Measurements from ENCODE around the gene TBC1D14.

The TBC1D14 gene

GRCh38 chr4:6983544-6984142 lies 74.0 kb downstream of the TBC1D14 start:
- no peak for DNase-seq

DNA sequence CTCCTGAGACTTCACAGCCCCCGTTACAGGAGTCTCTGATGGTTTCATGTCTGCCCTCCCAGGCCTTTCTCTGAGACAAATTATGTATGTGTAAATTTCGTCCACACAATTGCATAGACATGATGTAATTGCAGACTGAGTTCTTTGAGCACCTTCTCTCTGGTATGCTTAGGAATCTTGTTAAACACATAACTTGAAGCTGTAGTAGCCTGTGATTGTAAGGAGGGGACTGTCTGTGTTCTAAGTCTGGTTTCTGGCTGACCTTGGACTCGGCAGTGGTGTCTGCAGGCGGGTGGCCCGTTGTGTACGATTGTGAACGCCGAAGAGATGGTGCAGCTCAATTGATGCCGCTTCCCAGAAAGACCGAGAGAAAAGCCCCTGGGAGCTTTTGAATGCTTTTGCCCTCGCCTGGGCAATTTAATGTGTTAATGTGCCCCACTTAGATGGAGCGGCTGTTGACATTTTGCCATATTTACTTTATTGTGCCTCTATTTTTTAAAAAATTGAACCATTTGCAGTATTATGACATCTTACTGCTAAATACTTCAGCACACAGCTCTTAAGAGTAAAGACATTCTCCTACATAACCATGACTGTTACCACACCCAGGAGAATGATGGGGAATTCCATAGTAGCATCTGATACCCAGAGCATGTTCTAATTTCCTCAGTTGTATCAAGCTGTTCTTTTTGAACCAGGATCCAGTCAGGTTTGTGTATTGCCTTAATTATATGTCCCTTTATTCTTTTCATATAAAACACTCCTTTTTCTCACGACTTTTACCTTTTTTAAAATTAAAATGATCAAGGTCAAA lies 75.2 kb downstream of the TBC1D14 start:
- DNase-seq: no peak

- no peak for DNase-seq
Measured at GRCh38 chr4:6986072-6986780, 76.6 kb downstream of the TBC1D14 start.

- DNase-seq: peak; percentile 84 to 93 (median 86)
Measured at GRCh38 chr4:6986781-6987587, 77.4 kb downstream of the TBC1D14 start.

GRCh38 chr4:6987588-6987961 lies 77.9 kb downstream of the TBC1D14 start:
- no peak for DNase-seq

- DNase-seq: no peak
Measured at GRCh38 chr4:6988016-6988715, 78.5 kb downstream of the TBC1D14 start.

DNA sequence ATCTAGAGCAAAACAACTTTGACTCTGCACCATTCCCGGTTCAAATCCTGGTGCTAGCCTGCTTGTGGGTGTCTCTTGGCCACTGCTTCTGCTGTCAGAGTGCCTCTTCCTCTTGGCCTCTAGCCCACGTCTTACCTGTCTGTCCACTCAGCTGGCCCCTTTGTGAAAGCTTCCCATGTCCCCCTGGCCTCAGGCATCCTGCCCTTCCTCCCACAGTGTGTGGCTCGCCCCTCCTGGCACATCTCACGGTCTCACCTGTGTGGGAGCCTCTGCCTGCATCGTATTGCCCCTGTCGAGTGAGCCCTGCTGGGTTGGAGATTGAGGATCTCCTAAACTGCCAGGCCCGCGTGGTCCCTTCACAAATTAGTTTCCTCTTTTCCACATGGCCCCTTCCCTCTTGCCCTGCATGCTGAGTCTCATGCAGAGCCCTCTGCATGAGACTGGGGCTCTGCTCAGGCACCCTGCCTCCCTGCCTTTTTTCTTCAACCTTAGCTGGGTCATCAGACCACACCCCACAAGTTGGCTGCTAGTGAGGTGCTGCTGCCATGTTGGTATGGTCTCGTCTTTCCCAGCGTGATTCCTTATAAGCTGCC lies 79.8 kb downstream of the TBC1D14 start:
- DNase-seq: no peak

DNA sequence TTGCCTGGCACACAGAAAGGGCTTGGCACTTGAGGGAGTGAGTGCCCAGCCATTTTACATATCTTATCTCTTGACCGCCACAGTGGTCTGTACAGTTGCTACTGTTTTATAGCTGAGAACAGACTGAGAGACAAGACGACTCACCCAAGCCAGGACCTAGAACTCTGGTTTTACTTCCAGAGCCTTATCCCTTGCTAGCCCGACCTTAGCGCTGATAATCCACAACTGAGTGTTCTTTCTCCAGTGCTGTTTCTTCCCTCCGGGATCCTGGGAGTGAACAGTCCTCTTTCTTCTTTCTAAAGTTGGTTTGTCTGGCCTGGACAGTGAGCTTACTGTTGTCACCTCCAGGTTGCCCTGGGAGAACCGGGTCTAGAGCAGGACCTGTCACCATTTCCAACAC lies 81.0 kb downstream of the TBC1D14 start:
- DNase-seq: no peak

- DNase-seq: no peak
Measured at GRCh38 chr4:6991249-6991648, 81.6 kb downstream of the TBC1D14 start.

GRCh38 chr4:6991771-6992557 lies 82.3 kb downstream of the TBC1D14 start:
- DNase-seq: no peak

- no peak for DNase-seq
Measured at GRCh38 chr4:6992728-6993677, 83.4 kb downstream of the TBC1D14 start.

DNA sequence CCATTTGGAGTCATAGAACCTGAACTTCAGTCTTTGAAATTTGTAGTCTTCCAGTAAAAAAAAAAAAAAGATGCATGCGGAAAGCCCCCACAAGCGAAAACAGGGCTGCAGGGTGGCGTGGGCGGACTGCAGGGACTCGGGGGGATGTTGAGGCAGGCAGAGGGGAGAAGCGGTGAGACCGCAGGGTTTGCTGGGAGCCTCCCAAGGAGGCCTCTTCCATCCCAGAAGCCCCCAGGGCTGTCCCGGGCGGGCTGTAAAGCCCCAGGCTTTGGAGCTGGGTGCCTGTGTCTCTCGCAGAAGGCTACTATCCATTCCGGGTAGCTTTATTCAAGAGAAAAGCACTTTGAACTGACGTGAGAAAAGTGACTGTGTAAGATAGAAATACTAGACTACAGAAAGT lies 86.9 kb downstream of the TBC1D14 start:
- DNase-seq: no peak

DNA sequence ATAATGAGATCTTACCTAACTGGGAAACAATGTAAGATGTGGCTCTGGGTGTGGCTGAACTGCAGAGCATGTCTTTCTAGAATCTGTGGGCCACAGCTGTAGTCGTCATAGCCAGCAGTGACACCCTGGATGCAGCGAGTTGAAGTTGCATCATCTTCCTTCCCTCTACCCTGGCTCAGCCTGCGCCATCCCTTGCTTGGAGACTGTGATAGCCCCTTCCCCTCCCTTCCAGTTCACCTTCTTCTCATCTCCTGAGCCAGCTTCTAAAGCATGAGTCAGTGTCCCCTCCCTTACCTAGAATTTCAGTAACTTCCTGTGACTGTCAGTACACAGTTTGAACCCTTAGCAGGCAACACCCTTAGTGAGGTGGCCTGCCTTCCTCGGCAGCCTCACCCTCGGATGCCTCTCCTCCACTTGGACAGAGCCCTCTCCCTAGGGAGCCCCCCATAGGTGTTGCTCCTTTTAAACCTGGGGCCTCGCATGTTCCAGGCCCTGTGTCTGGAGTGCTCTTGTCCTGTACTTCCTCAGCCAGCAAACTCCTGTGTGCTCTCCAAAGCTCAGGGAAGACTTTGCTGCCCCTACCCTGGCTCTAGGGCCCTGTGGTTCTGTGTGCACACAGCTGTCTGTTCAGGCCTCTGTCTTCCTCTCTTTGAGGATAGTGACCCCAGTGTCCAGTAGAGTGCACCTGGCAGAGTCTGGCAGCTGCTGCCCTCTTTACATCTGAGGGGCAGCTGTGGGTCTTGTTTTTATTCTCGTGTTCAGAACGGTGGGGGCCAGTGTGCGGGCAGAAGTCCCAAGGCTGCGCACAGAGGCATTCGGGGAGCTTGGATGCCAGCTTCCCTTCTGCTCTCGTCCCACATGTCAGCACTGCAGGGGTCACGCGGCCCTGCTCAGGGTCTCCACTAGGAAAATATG lies 89.8 kb downstream of the TBC1D14 start:
- DNase-seq: no peak

DNA sequence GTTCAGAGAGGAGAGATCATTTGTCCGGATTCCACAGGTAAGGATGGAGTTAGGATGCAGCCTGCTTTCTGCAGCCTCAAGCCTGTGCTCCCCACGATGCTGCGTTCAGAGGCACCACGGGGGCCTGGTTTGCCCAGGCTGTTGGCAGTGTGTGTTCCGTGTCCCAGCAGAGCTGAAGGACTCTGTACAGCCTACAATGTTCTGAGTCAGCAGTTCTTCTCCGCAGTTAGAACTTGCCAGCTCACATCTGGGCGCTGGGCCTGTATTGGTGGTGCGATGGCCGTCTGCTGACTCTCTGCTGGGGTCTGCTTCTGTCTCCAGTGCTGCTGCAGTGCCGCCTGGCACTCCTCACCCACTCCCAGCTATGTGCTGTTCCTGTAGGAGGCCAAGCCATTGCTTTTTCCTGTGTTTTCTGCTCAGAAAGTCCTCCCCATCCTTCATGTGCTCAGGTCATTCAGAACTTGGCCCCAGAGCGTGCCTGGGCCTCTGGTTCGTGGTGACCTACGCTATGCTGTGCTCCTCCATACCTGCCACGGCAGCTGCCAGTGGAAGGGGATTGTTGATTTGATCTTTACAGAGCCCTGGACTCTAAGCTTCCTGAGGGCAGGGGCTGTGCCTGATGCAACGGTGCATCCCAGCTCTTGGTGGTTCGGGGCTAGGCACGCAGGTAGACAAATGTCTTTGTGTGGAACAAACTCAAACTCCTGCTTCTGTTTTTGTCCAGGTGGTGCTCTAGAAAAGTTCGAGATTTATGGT lies 91.0 kb downstream of the TBC1D14 start:
- no peak for DNase-seq

- no peak for DNase-seq
Measured at GRCh38 chr4:7001271-7001670, 91.6 kb downstream of the TBC1D14 start.

- DNase-seq: no peak
Measured at GRCh38 chr4:7002336-7002735, 92.7 kb downstream of the TBC1D14 start.

- DNase-seq: no peak
Measured at GRCh38 chr4:7003176-7003878, 93.7 kb downstream of the TBC1D14 start.

DNA sequence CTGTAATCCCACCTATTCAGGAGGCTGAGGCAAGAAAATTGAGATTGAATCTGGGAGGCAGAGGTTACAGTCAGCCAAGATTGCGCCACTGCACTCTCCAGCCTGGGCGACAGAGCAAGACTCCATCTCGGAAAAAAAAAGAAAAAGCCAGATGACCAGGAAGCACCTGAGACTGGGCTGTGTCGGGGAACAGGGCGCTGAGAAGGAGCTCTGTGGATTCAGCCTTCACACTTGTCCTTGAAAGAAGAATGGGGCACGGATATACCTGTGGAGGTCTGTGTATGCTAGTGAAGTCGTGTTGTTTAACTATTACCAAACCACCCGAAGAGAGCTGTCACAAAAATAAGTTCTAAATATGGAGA lies 94.2 kb downstream of the TBC1D14 start:
- no peak for DNase-seq
